ENCODE results near the gene C20orf144.

Gene C20orf144

GRCh38 chr20:33649201-33649681 is 12.9 kb upstream of the C20orf144 start:
- in situ Hi-C loops (cut with HindIII; ENCODE audit: low sequenced_read_pairs) = no loop called here

GRCh38 chr20:33650111-33650752 is 11.9 kb upstream of the C20orf144 start:
- in situ Hi-C loops (cut with HindIII; ENCODE audit: low sequenced_read_pairs) = no loop called here

GRCh38 chr20:33650753-33651561 is 11.2 kb upstream of the C20orf144 start:
- in situ Hi-C loops (cut with HindIII; ENCODE audit: low sequenced_read_pairs) = no loop called here

- in situ Hi-C loops (cut with HindIII; ENCODE audit: low sequenced_read_pairs) = no loop called here
Measured at GRCh38 chr20:33651562-33652048, 10.5 kb upstream of the C20orf144 start.

- in situ Hi-C loops (cut with HindIII; ENCODE audit: low sequenced_read_pairs) = no loop called here
Measured at GRCh38 chr20:33653218-33653899, 8.8 kb upstream of the C20orf144 start.

GRCh38 chr20:33653900-33654596 is 8.1 kb upstream of the C20orf144 start:
- in situ Hi-C loops (cut with HindIII; ENCODE audit: low sequenced_read_pairs) = no loop called here

- in situ Hi-C loops (cut with HindIII; ENCODE audit: low sequenced_read_pairs) = no loop called here
Measured at GRCh38 chr20:33654680-33655161, 7.4 kb upstream of the C20orf144 start.

- in situ Hi-C loops (cut with HindIII; ENCODE audit: low sequenced_read_pairs) = no loop called here
Measured at GRCh38 chr20:33655164-33655563, 7.0 kb upstream of the C20orf144 start.

GRCh38 chr20:33656010-33656782 is 5.9 kb upstream of the C20orf144 start:
- in situ Hi-C loops (cut with HindIII; ENCODE audit: low sequenced_read_pairs) = no loop called here

- in situ Hi-C loops (cut with HindIII; ENCODE audit: low sequenced_read_pairs) = no loop called here
Measured at GRCh38 chr20:33656783-33657703, 5.1 kb upstream of the C20orf144 start.

GRCh38 chr20:33657704-33658095 is 4.4 kb upstream of the C20orf144 start:
- in situ Hi-C loops (cut with HindIII; ENCODE audit: low sequenced_read_pairs) = no loop called here

GRCh38 chr20:33658510-33658909 is 3.6 kb upstream of the C20orf144 start:
- in situ Hi-C loops (cut with HindIII; ENCODE audit: low sequenced_read_pairs) = no loop called here

- in situ Hi-C loops (cut with HindIII; ENCODE audit: low sequenced_read_pairs) = no loop called here
Measured at GRCh38 chr20:33658929-33659328, 3.2 kb upstream of the C20orf144 start.

- in situ Hi-C loops (cut with HindIII; ENCODE audit: low sequenced_read_pairs) = no loop called here
Measured at GRCh38 chr20:33659341-33660034, 2.6 kb upstream of the C20orf144 start.

- in situ Hi-C loops (cut with HindIII; ENCODE audit: low sequenced_read_pairs) = no loop called here
Measured at GRCh38 chr20:33660035-33660684, 2.0 kb upstream of the C20orf144 start.

GRCh38 chr20:33660685-33661058 is 1.5 kb upstream of the C20orf144 start:
- in situ Hi-C loops (cut with HindIII; ENCODE audit: low sequenced_read_pairs) = no loop called here

GRCh38 chr20:33663161-33664084 is 1.3 kb downstream of the C20orf144 start:
- in situ Hi-C loops (cut with HindIII; ENCODE audit: low sequenced_read_pairs) = no loop called here
